Esophagus muscularis mucosa (tissue), 4 donors: ENCODE data around the gene LINGO4.

Experiments
- CTCF ChIP-seq, 3 experiments: fragments of 200-600 bp in 2 of 3; fragments of 450-650 bp in 1 of 3; sonication (generic) in 2 of 3; IDR thresholded peaks; one replicate each; pipeline ENCODE4 v1.5.1; 2017 to 2019; ENCODE audit warnings: antibody characterized with exemption in 3 of 3, mild to moderate bottlenecking in 2 of 3, moderate library complexity in 1 of 3
- EP300 ChIP-seq: sonication (generic); formaldehyde crosslinking; IDR thresholded peaks from one replicate; pipeline ENCODE4 v1.6.1; 2017; ENCODE audit warnings: antibody characterized with exemption
- POLR2A ChIP-seq: fragments of 450-650 bp; IDR thresholded peaks from one replicate; pipeline ENCODE4 v1.6.1; 2017; ENCODE audit warnings: antibody characterized with exemption, moderate library complexity, mild to moderate bottlenecking, low read depth
- POLR2AphosphoS5 ChIP-seq, 2 donors: sonication (generic); formaldehyde crosslinking; IDR thresholded peaks; one replicate each; pipeline ENCODE4 v1.6.1; 2017; ENCODE audit warnings: antibody characterized with exemption in 2 of 2

GRCh38 chr1:151849871-151850270 lies 44.7 kb upstream of the LINGO4 start:
- TF ChIP-seq CTCF (IDR thresholded peaks at IDR 0.05): no peak
- TF ChIP-seq POLR2AphosphoS5 (IDR thresholded peaks at IDR 0.05): no peak
- no peak for TF ChIP-seq POLR2A
- no peak for TF ChIP-seq EP300
